Measurements from ENCODE around the gene FOXN4.

The FOXN4 gene

DNA sequence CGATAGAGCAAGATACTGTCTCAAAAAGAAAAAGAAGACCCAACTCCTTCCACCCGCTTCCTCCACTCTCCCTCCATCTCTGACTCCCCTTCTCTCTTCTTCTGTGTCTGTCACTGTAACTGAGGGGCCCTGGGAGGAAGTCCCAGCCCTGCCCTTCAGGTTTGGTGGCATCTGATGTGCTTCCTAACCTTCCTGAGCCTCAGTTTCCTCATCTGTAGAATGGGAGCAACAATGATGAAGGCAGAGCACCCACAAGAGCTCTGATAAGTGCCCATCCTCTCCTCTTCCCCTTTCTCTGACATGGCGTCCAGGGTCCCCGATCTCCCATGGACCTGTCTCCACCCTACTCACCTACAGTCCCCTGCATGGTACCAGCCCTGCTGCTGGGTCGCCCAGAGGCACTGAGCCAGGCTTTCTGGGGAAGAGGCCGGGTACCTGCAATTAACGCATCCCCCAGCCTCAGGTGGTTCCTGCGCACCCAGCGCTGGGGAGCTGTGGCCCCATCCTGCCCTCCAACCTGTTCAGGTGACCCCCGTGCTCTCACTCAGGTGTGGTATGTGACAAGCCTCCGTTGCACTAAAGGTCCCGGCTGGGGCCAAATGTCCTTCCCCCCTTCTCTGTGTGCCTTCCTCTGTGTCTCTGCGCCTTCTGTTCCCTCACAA, 13.2 kb downstream of the FOXN4 start:
- no peak for DNase-seq (ENCODE audit: low spot score)
- Histone ChIP-seq H3K4me3 (no peak overlapping the region), H3K27ac (no peak overlapping the region)
- TF ChIP-seq, protein P1, sequence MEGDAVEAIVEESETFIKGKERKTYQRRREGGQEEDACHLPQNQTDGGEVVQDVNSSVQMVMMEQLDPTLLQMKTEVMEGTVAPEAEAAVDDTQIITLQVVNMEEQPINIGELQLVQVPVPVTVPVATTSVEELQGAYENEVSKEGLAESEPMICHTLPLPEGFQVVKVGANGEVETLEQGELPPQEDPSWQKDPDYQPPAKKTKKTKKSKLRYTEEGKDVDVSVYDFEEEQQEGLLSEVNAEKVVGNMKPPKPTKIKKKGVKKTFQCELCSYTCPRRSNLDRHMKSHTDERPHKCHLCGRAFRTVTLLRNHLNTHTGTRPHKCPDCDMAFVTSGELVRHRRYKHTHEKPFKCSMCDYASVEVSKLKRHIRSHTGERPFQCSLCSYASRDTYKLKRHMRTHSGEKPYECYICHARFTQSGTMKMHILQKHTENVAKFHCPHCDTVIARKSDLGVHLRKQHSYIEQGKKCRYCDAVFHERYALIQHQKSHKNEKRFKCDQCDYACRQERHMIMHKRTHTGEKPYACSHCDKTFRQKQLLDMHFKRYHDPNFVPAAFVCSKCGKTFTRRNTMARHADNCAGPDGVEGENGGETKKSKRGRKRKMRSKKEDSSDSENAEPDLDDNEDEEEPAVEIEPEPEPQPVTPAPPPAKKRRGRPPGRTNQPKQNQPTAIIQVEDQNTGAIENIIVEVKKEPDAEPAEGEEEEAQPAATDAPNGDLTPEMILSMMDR (IDR thresholded peaks at IDR 0.05), result no peak

DNA sequence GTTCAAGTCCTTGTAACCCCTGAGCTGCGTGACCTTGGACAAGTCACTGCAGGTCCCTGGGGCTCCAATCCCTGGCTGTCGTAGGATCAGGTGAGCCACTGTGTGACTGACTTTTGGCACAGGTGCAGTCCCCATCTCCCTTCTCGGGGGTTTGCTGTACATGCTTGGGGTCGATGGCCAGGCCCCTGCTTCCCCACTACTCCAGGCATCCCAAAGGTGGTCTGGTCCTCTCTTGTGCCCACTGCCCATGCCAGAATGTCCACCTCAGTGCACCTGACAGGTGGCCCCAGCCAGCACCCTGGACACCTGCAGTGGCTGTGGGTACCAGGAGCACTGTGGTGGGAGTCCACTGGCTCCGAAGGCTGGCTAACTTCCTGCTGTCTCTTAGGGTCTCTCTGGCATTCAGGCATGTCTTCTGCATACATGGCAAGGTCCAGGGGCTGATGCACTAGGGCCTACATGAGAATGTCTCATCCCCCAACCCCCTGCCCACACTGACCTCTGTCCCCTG, 14.7 kb downstream of the FOXN4 start:
- H3K27ac ChIP-seq, result no peak overlapping the region
- H3K4me3 ChIP-seq, result no peak overlapping the region
- TF ChIP-seq, protein P1 (IDR thresholded peaks at IDR 0.05), result no peak
- no peak for DNase-seq (ENCODE audit: low spot score)

DNA sequence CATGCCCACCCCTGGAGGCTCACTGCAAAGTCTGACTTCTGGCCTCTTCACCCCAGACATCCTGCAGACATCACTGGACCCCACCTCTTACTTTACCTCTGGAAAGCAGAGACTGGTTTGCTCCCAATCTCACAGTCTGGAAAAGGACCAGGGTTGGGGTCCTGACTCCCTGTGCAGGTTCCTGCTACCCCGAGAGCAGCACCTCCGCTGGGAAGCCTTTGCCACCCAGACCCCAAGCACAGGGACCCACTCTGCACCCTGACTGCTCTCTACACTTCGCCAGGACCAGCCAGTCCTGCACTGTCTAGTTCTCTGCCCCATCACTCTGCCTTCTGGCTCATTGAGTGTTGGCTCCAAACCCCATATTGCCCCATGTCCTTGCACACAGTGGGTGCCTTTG, 16.0 kb downstream of the FOXN4 start:
- DNase-seq (ENCODE audit: low spot score), result no peak
- no peak overlapping the region for H3K4me3 ChIP-seq
- H3K27ac ChIP-seq, result no peak overlapping the region
- TF ChIP-seq, protein P1 (IDR thresholded peaks at IDR 0.05), result no peak

DNA sequence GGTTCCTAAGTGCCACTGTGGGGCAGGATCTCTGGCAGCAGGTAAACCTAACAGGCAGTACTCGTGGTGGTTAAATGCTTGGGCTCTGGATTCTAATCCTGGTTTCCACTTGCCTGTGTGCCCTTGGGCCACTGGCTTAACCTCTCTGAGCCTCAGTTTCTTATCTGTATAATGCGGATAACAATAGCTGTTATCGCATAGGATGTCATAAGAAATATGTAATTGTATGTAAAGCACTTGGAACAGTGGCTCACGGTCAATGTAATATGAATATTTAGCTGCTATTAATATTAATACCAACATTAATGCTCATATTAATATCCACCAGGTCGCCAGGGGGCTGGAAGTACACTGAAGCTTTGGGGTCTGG, 16.8 kb downstream of the FOXN4 start:
- no peak for DNase-seq (ENCODE audit: low spot score)
- no peak overlapping the region for H3K27ac ChIP-seq

DNA sequence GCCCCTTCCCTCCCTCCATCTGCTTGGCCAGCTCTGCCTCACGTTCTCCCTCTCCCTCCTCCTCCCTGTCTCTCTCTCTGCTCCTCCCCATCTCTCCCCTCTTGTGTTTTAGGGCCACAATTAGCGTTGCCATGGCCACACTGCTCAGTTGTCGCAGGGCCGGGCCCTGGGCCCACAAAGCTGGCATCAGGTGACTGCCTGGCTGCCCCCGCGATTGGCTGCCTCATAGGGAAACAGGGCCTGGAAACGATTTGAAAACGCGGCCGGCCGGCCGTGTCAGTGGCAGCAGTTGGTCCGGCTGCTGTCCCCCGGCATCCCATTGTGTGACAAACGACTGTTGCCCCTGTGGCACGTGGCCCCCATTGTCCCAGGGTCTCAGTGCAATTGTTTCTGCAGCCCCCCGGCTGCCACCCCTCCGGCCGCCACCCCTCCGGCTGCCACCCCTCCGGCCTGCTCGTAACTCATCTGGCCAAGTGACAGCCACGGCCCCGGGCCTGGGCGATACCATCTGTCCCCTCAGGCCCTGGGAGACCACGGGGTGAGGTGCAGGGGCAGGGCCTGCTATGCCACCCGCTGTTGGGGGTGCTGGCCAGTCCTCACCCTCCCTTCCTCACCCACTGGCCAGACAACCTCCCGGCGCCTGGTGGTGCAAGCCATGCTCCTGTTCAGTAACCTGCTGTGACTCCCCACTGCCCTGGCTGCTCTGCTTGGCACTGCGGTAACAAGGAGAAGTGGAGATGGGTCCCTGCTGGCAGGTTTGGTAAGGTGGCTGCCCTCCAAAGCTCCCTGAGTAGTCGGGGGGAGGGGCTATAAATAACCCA, 17.4 kb downstream of the FOXN4 start:
- no peak for DNase-seq (ENCODE audit: low spot score)
- TF ChIP-seq, protein P1 (IDR thresholded peaks at IDR 0.05), result no peak
- Histone ChIP-seq H3K4me3 (peak overlapping the region; percentile 65), H3K27ac (no peak overlapping the region)

More for the DNA sequence above, 16.8 kb downstream of the FOXN4 start:
- TF ChIP-seq, protein P1 (IDR thresholded peaks at IDR 0.05), result no peak
- H3K4me3 ChIP-seq, result peak overlapping the region; percentile 65

DNA sequence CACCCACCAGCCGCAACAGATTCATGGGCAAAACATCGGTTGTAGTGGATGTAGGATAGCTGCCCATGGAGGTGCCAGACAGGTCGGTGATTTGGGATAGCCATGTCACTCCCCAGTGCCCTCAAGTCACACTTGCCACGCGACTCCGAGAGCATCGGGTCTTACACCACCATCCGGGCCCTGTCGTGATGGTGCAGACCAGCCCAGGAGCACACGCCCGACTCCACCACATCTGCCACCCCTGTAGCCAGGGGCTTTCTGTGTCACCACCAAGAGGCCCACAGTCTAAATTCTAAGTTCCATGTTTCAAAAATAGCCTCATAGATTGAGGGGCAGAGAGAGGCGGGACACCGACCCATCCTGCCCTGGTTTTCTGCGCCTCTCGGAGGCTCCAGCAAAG, 18.0 kb downstream of the FOXN4 start:
- no peak for DNase-seq (ENCODE audit: low spot score)
- Histone ChIP-seq H3K4me3 (peak overlapping the region; percentile 65), H3K27ac (no peak overlapping the region)
- TF ChIP-seq, protein P1 (IDR thresholded peaks at IDR 0.05), result no peak
